Ovary (tissue), 9 donors: ENCODE data around the gene SNRPB. TPM values are rescaled to one million over a fixed set of nuclear protein-coding genes. Genes with fewer than 3 reads are reported as not detected.

Experiments
- DNase-seq, 5 donors: peaks; one replicate each; pipeline ENCODE4 v3.0.0-alpha.2; 2019 to 2020
- H3K27ac ChIP-seq, 2 donors: fragments of 200-600 bp; one replicate each; pipeline versions ENCODE4 v1.5.1 to v1.8.0; 2019 to 2022
- H3K27me3 ChIP-seq: fragments of 200-600 bp; one replicate; pipeline ENCODE4 v1.8.0; 2022
- H3K36me3 ChIP-seq: fragments of 200-600 bp; sonication (generic); one replicate; pipeline ENCODE4 v1.5.1; 2019
- H3K4me1 ChIP-seq: one replicate; pipeline ENCODE4 v1.8.1; 2013; ENCODE audit warnings: mild to moderate bottlenecking, moderate library complexity; ENCODE audit not compliant: insufficient read depth
- H3K4me3 ChIP-seq: fragments of 200-600 bp; sonication (generic); one replicate; pipeline ENCODE4 v1.5.1; 2017
- H3K9me3 ChIP-seq, 2 donors: fragments of 200-600 bp in 1 of 2; sonication (generic) in 1 of 2; one replicate each; pipeline versions ENCODE4 v1.5.1 to v1.8.1; 2013 to 2019; ENCODE audit warnings: mild to moderate bottlenecking in 1 of 2, moderate library complexity in 1 of 2
- EP300 ChIP-seq: sonication (generic); formaldehyde crosslinking; IDR thresholded peaks from one replicate; pipeline ENCODE4 v1.6.1; 2017; ENCODE audit warnings: antibody characterized with exemption
- POLR2A ChIP-seq: fragments of 450-650 bp; IDR thresholded peaks from one replicate; pipeline ENCODE4 v1.6.1; 2017; ENCODE audit warnings: antibody characterized with exemption, mild to moderate bottlenecking, moderate library complexity
- WGBS, 3 donors: extraction: QIAGEN DNeasy Blood & Tissue Kit in 1 of 3; methylation state at CpG; one replicate each; pipeline versions ENCODE4 v1.1.5 to v1.1.7; 2013 to 2017; 5-methylcytosine and 5-hydroxymethylcytosine counted together
- intact Hi-C, 4 donors: fragments of 100-400 bp; cut with DNase I; formaldehyde crosslinking; loops; one replicate each; pipeline versions ENCODE4 v1.11.0 to v1.15.1; 2022 to 2023
- polyA plus RNA-seq, 2 donors: library from polyadenylated mRNA; stranded (reverse); fragments of 200-250 nt in 1 of 2; fragments of 350-450 nt in 1 of 2; fragmentation: Illumina TruSeq in 1 of 2; extraction: RNeasy Lipid Tissue Mini Kit (QIAGEN cat#74804) in 1 of 2; gene quantifications; one replicate each; pipeline ENCODE4 v1.2.3, GENCODE V29; 2013 to 2014
- small RNA-seq: library from RNA; depleted of rRNA; stranded (forward); fragments of <200 nt; gene quantifications from one replicate; pipeline ENCODE3, GENCODE V24; 2016
- total RNA-seq, 7 donors: library from RNA; depleted of rRNA in 2 of 7; stranded (reverse); fragments of >200 nt in 2 of 7; fragmentation: NEBNext Ultra II Directional in 3 of 7; extraction: Animal tissue kit (Norgen Biotek cat#: 25700) in 3 of 7; gene quantifications; one replicate each; pipeline versions ENCODE4 v1.1.0 to v1.2.4, GENCODE V29; 2016 to 2023
- TF ChIP-seq, protein P1 (sequence below), 3 donors: fragments of 450-650 bp in 2 of 3; fragments of 200-600 bp in 1 of 3; IDR thresholded peaks; one replicate each; pipeline versions ENCODE4 v1.5.1 to v1.8.0; 2016 to 2022; ENCODE audit warnings: antibody characterized with exemption in 3 of 3, mild to moderate bottlenecking in 1 of 3
- donor health status: DM: no; HTN: no; CAD: no; lungs with moderate emphysema.
- donor health status: DM: no; HTN: no; CAD: no.
- donor health status: Bipolar disorder and iron deficiency.
- donor health status: DM: yes; HTN: yes; CAD: no.
- donor health status: DM: no; HTN: no; CAD: no.
- donor health status: DM: yes; HTN: yes; CAD: no.

Gene SNRPB
- total and polyA plus RNA-seq, 9 donors, result 41.6 to 170 (median 117) TPM

DNA sequence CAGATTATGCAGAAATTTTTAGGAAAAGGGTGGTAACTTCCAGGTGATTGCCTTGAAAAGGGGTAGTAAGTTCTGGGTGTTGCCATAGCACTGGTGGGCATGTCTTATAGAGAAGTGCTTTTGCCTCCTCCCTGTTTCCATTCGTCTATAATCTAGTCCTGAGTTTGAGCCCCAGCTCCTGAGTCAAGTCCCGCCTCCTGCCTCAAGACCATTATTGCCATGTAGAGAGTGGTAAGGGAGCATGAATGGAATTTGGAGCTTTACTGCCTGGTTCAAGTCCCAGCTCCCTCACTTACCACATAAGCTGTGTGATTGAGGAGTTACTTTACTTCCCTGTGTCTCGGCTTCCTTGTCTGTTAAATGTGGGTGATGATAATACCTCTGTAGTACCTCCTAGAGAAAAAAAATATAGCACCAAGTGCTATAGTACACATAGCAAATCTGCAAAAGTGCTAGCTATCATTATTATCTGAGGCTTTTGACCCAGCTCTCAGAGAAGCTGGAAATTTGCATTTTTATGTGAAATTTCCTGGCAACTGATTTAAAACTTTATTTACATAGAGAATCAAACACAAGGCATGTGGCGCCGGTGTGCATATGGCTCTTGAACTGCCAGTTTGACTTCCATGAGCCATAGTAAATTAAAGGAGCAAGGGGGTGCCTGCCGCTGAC, 53.9 kb downstream of the SNRPB start:
- 69 to 82% (median 74%) methylated on average over 6 of the region's 6 CpGs for WGBS, 3 donors
- no peak for TF ChIP-seq POLR2A
- TF ChIP-seq, protein P1, sequence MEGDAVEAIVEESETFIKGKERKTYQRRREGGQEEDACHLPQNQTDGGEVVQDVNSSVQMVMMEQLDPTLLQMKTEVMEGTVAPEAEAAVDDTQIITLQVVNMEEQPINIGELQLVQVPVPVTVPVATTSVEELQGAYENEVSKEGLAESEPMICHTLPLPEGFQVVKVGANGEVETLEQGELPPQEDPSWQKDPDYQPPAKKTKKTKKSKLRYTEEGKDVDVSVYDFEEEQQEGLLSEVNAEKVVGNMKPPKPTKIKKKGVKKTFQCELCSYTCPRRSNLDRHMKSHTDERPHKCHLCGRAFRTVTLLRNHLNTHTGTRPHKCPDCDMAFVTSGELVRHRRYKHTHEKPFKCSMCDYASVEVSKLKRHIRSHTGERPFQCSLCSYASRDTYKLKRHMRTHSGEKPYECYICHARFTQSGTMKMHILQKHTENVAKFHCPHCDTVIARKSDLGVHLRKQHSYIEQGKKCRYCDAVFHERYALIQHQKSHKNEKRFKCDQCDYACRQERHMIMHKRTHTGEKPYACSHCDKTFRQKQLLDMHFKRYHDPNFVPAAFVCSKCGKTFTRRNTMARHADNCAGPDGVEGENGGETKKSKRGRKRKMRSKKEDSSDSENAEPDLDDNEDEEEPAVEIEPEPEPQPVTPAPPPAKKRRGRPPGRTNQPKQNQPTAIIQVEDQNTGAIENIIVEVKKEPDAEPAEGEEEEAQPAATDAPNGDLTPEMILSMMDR (IDR thresholded peaks at IDR 0.05), result no peak
- no peak for TF ChIP-seq EP300
- Histone ChIP-seq H3K36me3 (no peaks in the 10 kb centered on the region), H3K4me1 (no peaks in the 10 kb centered on the region), H3K4me3 (no peak overlapping the region), H3K27me3 (no peaks in the 10 kb centered on the region), H3K9me3 (no peaks in the 10 kb centered on the region), H3K27ac (no peak overlapping the region)
- no peak for DNase-seq
- intact Hi-C loops, result no loop called here

Small RNAs within 50 kb of the gene (small RNA-seq; reads per million reads assigned to genes)
- not detected for gene RF00019

Other genes with a start within 250 kb of the SNRPB start
- under 1 TPM in 3 of 7 donors, not detected in 4; 0.10 to 0.46 (median 0.15) TPM for gene TGM3, start 174.8 kb downstream of the SNRPB start, total RNA-seq
- under 1 TPM; 0.04 to 0.20 TPM for gene TGM3, start 174.8 kb downstream of the SNRPB start, polyA plus RNA-seq
- gene TGM6, start 89.9 kb downstream of the SNRPB start, total RNA-seq, result not detected
- gene TGM6, start 89.9 kb downstream of the SNRPB start, polyA plus RNA-seq, result not detected
- gene ZNF343, start 38.1 kb upstream of the SNRPB start, total RNA-seq, result 10 to 100 TPM in 5 of 7 donors, 1 to 10 TPM in 2; 5.2 to 16.5 (median 12.3) TPM
- 10 to 100 TPM in 1 of 2 donors, 1 to 10 TPM in 1; 8.0 to 13.5 TPM for gene ZNF343, start 38.1 kb upstream of the SNRPB start, polyA plus RNA-seq
- under 1 TPM in 3 of 7 donors, not detected in 4; 0.07 to 0.15 (median 0.07) TPM for gene TMC2, start 65.8 kb upstream of the SNRPB start, total RNA-seq
- under 1 TPM; 0.07 to 0.38 TPM for gene TMC2, start 65.8 kb upstream of the SNRPB start, polyA plus RNA-seq
- 100 to 1,000 TPM in 5 of 7 donors, 10 to 100 TPM in 2; 62.0 to 181 (median 134) TPM for gene NOP56, start 181.8 kb upstream of the SNRPB start, total RNA-seq
- 100 to 1,000 TPM in 1 of 2 donors, 10 to 100 TPM in 1; 76.2 to 207 TPM for gene NOP56, start 181.8 kb upstream of the SNRPB start, polyA plus RNA-seq
- gene IDH3B, start 193.4 kb upstream of the SNRPB start, total RNA-seq, result 10 to 100 TPM; 68.1 to 92.9 (median 85.9) TPM
- gene IDH3B, start 193.4 kb upstream of the SNRPB start, polyA plus RNA-seq, result 100 to 1,000 TPM in 1 of 2 donors, 10 to 100 TPM in 1; 85.6 to 105 TPM
- gene EBF4, start 222.0 kb upstream of the SNRPB start, total RNA-seq, result 10 to 100 TPM; 17.6 to 67.7 (median 55.5) TPM
- gene EBF4, start 222.0 kb upstream of the SNRPB start, polyA plus RNA-seq, result 10 to 100 TPM in 1 of 2 donors, 1 to 10 TPM in 1; 9.4 to 22.3 TPM